ENCODE results near the gene FCHSD2. TPM values are rescaled to one million over a fixed set of nuclear protein-coding genes. Genes with fewer than 3 reads are reported as not detected.
A peak's percentile ranks its signal among the peaks of the same experiment; 100 is the strongest.

FCHSD2 gene
- total and polyA plus RNA-seq, 2 of the 13 experiments (the other 11 are each of a cell fraction or from before 2014, with no cell fraction given) = 20.5 to 24.8 TPM

GRCh38 chr11:72787216-72788104, 354.7 kb downstream of the FCHSD2 start (continued):
- TF ChIP-seq SP5 (CRISPR knock-in tag; IDR thresholded peaks at IDR 0.05; ENCODE audit: borderline replicate concordance, low read depth) (peak; percentile 61), TBL1XR1 (IDR thresholded peaks at IDR 0.05; ENCODE audit: borderline replicate concordance, low read length, partially characterized antibody) (no peak), ZNF639 (CRISPR knock-in tag; conservative IDR thresholded peaks at IDR 0.05) (no peak), POLR2AphosphoS5 (IDR thresholded peaks at IDR 0.05; ENCODE audit: low read depth, low read length) (peak; percentile 53), ZNF749 (CRISPR knock-in tag; IDR thresholded peaks at IDR 0.05; ENCODE audit: borderline replicate concordance) (no peak), NFATC3 (CRISPR knock-in tag; IDR thresholded peaks at IDR 0.05) (no peak), TIGD3 (CRISPR knock-in tag; IDR thresholded peaks at IDR 0.05; ENCODE audit: borderline replicate concordance) (no peak), ZNF563 (CRISPR knock-in tag; IDR thresholded peaks at IDR 0.05) (no peak), YEATS4 (CRISPR knock-in tag; IDR thresholded peaks at IDR 0.05; ENCODE audit: borderline replicate concordance) (no peak), THAP9 (CRISPR knock-in tag; IDR thresholded peaks at IDR 0.05; ENCODE audit: borderline replicate concordance) (peak; percentile 49; the same call in 1 of the 2 replicates), SALL2 (CRISPR knock-in tag; IDR thresholded peaks at IDR 0.05) (no peak), ZSCAN22 (CRISPR knock-in tag; IDR thresholded peaks at IDR 0.05) (peak; percentile 85), BCL6 (CRISPR knock-in tag; IDR thresholded peaks at IDR 0.05) (0 out of 2 replicates have a peak, but pooled peaks have one; percentile 7), BRD4 (CRISPR knock-in tag; IDR thresholded peaks at IDR 0.05) (no peak), ELK4 (CRISPR knock-in tag; IDR thresholded peaks at IDR 0.05; ENCODE audit: borderline replicate concordance) (no peak), TARDBP (CRISPR knock-in tag; IDR thresholded peaks at IDR 0.05) (peak; percentile 62; the same call in 1 of the 2 replicates), ZBTB25 (CRISPR knock-in tag; IDR thresholded peaks at IDR 0.05) (no peak), PBX2 (CRISPR knock-in tag; IDR thresholded peaks at IDR 0.05) (peak; percentile 63; the same call in 1 of the 2 replicates)
